GM19467 (cell line): Measurements from ENCODE around the gene PDYN.

Source experiments
- ATAC-seq: cut with Tn5 transposase; IDR thresholded peaks from one replicate; pipeline ENCODE4 v1.9.1; 2021; ENCODE audit warnings: mild to moderate bottlenecking, moderate library complexity; ENCODE audit not compliant: unreplicated experiment

The PDYN gene

GRCh38 chr20:1952737-1953530, 40.9 kb downstream of the PDYN start:
- no peak for ATAC-seq

DNA sequence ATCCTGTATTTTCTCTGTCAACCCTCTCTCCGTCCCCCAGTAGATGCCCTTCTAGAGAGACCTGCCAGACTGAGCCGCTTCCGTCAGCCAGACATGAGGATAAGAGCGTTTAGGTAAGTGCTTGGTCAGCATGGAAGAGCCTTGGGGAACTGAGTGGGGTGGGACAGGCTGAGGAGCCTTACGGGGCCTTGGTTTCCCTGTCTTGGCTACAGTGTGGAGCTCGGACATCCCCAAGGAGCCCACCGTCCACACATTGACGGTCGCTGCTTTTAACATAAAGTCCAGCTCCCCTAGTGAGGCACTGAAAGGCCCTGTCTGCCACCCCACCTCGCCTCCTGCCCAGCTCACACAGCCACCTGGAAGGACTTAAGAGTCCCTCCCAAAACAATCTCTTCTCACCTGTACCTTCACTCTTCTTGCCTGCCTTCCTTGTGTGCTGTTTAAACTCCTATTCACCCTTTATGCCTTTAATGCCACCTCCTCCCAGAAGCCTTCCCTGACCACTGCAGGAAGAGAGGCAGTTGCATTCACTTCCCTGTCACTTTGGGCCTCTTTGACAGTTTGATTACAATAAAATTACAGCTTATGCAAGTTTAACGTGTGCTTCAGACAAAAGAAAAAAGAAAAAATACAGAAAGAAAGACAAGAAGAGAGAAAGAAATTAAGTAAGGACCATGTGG, 42.3 kb downstream of the PDYN start:
- ATAC-seq, result no peak

- no peak for ATAC-seq
Observed at GRCh38 chr20:1950836-1951235, 43.0 kb downstream of the PDYN start.

DNA sequence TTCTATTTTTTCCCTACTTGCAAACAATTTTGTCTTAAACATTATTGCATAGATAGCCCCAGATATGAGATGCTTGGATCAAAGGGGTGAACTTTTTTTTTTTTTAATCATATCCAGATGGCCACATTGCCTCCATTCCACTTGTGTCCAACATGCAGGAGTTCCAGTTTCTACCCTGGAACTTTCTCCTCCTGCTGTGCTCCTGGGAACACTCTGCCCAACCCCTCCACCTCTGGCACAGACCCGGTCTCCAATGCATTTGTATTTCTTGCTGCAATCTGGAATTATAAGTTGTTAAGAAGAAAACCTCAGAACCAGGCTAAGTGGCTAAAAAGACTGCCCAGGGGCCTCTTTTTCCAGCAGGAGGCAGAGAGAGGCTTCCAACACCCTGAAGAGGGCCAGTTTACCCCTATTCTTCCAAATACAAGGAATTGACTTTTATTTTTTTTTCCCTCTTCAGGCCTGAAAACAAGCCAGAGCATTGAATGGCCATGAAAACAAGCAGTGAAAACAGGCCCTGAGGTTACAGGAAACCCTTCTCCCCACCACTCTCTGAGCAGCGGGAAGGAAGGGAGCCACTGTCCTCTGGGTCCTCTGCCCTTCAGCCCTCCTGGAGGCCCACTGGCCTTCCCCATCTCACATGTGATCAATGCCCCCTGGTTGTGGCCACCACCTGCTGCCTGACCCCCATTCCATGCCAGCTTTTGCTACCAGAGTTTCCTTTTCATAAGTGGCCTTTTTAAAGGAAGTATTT, 44.3 kb downstream of the PDYN start:
- ATAC-seq, result no peak

- ATAC-seq, result no peak
Observed at GRCh38 chr20:1947535-1947846, 46.4 kb downstream of the PDYN start.

- no peak for ATAC-seq
Observed at GRCh38 chr20:1946762-1947534, 46.9 kb downstream of the PDYN start.

DNA sequence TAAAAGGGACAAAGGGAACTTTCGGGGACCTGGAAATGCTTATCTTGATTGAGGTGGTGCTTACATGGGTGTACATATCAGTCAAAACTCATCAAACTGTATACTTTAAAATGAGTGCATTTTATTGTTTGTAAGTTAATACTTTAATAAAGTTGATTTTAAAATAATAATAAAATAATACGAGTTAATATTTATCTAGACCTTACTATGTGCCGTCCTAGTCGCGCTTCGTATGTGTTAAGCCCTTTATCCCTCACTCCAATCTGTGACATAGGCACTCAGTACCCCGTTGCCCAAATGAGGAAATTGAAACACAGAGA, 47.5 kb downstream of the PDYN start:
- ATAC-seq, result no peak

GRCh38 chr20:1945660-1946059, 48.2 kb downstream of the PDYN start:
- ATAC-seq, result no peak

GRCh38 chr20:1945134-1945618, 48.7 kb downstream of the PDYN start:
- no peak for ATAC-seq

- ATAC-seq, result no peak
Observed at GRCh38 chr20:1944345-1945091, 49.3 kb downstream of the PDYN start.

DNA sequence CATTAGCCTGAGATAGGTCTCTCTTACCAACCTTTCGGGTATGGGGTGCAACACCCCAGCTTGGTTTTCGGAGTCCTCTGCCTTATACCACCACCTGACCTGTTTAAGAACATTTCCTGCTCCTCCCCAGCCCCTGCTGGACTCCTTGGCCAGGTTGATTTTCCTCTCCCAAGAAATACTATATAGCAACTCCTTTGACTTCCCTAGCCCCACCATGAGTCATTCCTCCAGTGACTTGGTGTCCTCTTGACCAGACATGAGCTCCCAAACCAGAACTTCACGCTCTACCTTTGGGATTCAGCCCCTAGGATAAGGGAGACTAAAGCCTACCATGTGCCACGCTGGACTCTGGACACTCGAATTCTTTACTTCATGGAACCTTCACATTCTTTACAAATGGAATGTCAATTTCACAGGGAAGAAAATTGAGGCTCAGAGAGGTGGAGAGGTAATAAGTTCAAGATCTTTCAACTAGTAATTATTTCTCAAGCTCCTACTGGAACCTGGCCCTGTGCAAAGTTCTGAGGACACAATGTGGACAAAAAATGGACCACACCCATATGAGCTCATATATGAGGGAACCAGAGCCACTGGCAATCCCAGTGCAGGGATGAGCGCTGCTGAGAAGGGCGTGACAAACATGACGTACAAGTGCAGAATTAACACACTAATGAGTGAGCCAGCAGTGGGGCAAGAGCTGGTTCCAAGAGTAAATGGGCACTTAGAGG, 50.4 kb downstream of the PDYN start:
- ATAC-seq, result no peak

DNA sequence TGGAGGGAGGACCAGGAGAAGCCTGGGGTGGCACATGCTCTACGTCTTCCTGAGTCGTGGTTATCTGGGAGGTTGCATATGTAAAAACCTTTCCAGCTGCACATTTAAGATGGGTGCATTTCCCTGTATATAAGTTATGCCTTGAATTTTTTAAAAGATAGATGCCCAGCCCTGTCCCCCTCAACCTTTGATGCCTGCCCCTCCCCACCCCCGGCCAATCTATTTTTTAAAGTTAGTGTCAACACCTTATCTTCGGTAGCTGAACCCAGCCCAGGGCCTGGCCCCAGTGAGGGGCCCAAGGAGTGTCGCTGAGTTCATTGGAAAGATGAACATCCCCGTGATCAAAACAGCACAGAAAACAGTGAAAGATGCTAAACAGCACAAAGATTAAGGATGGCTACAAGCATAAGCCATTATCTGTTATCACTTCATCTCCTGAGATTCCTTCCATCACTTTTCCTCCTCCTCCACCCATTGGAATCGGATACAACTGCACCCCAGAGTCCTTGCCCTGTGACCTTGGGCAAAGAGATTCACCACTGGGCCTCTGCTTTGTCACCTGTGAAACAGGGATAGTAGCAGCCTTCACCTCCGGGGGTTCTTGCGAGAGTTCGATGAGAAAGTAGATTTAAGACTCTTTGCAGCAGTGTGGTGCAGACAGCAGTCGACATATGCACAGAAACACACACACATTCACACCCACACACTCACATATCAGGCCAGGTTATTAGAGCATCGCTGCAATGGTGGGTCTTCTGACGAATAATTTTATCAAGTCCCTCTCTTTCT, 51.2 kb downstream of the PDYN start:
- no peak for ATAC-seq

DNA sequence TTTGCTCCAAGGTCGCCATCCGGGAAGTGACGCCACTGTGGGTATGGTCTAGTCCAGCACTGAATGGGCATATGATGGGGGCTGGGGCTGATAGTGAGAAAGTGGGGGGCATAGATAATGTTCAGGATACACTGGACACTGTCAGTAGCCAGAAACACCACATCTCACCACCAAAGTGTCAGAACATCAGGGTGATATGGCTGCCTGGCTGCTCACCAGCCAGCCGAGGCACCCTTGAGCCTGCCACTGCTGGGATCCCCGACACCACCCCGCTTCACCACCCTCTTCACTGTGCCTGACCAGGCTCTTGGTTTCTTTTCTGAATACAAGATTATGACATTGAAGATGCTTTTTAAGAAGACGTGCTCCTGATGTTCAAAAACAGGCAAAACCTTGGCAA, 51.8 kb downstream of the PDYN start:
- no peak for ATAC-seq

DNA sequence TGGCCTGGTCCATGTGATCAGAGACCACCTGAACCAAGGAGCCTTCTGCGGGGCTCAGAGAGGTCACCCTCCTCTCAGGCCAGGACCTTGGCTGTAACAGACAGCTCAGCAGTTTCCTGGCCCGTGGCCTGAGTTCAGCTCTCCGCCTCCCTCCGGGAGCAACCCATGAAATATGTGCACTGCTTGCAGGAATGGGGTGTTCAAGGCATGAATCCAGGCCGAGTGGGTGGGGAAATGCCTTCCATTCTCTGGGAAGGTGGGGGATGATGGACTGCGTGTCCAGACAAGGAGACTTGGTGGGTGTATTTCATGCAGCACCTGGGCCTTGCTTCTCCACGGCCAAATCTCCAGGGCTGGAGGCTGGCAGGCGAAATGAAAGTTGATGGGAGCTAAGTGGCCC, 52.6 kb downstream of the PDYN start:
- no peak for ATAC-seq

- ATAC-seq, result no peak
Observed at GRCh38 chr20:1940581-1940980, 53.3 kb downstream of the PDYN start.

DNA sequence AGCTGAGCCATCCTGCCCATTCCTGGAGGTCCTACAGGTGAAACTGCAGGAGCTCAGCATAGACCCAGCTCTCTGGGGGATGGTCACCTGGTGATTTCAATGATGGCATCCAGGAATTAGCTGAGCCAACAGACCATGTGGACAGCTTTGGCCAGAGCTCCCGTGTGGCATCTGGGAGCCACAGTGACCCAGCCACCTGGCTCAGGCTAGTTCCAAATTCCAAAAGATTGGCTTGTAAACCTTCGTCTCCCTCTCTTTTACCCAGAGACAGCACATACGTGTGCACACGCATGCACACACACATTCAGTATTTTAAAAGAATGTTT, 54.6 kb downstream of the PDYN start:
- ATAC-seq, result no peak

DNA sequence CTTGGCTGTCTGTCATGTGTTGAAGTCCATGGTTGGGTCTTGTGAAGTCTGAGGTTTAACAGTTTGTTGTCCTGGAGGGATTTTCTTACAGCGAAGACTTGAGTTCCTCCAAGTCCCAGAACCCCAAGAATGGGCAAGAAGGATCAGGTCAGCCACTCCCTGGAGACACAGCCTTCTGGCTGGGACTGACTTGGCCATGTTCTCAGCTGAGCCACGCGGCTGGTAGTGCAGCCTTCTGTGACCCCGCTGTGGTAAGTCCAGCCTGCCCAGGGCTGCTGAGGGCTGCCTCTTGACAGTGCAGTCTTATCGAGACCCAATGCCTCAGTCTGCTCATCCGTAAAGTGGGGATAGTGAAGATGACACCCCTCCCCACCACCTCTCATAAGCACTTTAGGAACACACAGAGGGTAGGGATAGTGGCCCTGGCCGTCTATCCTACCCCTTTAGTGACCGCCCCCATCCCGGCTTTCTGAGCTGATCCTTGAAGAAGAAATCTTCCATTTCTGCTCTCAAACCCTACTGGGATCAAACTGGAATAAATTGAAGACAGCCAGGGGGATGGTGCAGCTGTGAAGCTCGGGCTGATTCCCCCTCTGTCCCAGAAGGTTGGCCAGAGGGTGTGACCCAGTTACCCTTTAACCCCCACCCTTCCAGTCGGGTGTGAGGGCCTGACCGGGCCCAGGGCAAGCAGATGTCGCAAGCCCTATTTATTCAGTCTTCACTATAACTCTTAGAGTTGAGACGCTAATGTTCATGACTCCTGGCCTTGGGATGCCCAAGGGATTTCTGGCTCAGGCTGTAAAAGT, 55.2 kb downstream of the PDYN start:
- no peak for ATAC-seq

GRCh38 chr20:1937316-1937976, 56.4 kb downstream of the PDYN start:
- no peak for ATAC-seq
